Measurements from ENCODE around the gene PECR. TPM values are rescaled to one million over a fixed set of nuclear protein-coding genes. Genes with fewer than 3 reads are reported as not detected.

Gene PECR
- polyA plus RNA-seq: 18.6 TPM

- H3K27ac Mint-ChIP-seq: peak within 1 kb of the TSS in 2 of 3 donors; percentile 75 to 92
- peaks cover 35 to 42% (median 37%) of the 10 kb centered on the region in 3 donors for H3K4me1 Mint-ChIP-seq
- peaks cover 4% of the 10 kb centered on the region for H3K36me3 Mint-ChIP-seq
- H3K27me3 Mint-ChIP-seq: no peaks in the 10 kb centered on the region
- H3K4me3 Mint-ChIP-seq: peak within 1 kb of the TSS; percentile 93 to 98 (median 96)
- H3K9me3 Mint-ChIP-seq: no peaks in the 10 kb centered on the region
These were observed at the start of gene PECR, which contains the start of gene TMEM169 for GRCh38 chr2:216081487-216082116. Gene PECR, minus strand, starts transcription at chr2:216081809. Its CDS starts 68 bp downstream, at chr2:216081741. Gene TMEM169, plus strand, starts transcription at chr2:216081919. Its CDS starts 14,045 bp downstream, at chr2:216095964.

- Mint-ChIP-seq H3K36me3 (peaks cover 3% of the 10 kb centered on the region), H3K27ac (no peak overlapping the region), H3K9me3 (no peaks in the 10 kb centered on the region), H3K27me3 (no peaks in the 10 kb centered on the region), H3K4me1 (peaks cover 2 to 15% (median 11%) of the 10 kb centered on the region in 3 donors), H3K4me3 (no peak overlapping the region)
These were observed 48.9 kb upstream of the PECR start for GRCh38 chr2:216130346-216130971.

- Mint-ChIP-seq H3K27me3 (no peaks in the 10 kb centered on the region), H3K9me3 (no peaks in the 10 kb centered on the region), H3K27ac (no peak overlapping the region), H3K4me1 (peaks cover 2 to 11% (median 5%) of the 10 kb centered on the region in 3 donors), H3K36me3 (no peaks in the 10 kb centered on the region), H3K4me3 (no peak overlapping the region)
These were observed 45.3 kb upstream of the PECR start for GRCh38 chr2:216126943-216127342.

- Mint-ChIP-seq H3K4me1 (peaks cover 5 to 29% (median 9%) of the 10 kb centered on the region in 3 donors), H3K4me3 (no peak overlapping the region), H3K36me3 (peaks cover 4% of the 10 kb centered on the region), H3K27me3 (no peaks in the 10 kb centered on the region), H3K9me3 (no peaks in the 10 kb centered on the region), H3K27ac (peak overlapping the region in 1 of 3 donors; percentile 33)
These were observed 39.6 kb upstream of the PECR start for GRCh38 chr2:216121255-216121654.

GRCh38 chr2:216119986-216120385 is 38.4 kb upstream of the PECR start:
- Mint-ChIP-seq H3K4me3 (peak overlapping the region in 1 of 4 donors; percentile 39), H3K27ac (no peak overlapping the region), H3K27me3 (no peaks in the 10 kb centered on the region), H3K4me1 (peaks cover 10 to 35% (median 14%) of the 10 kb centered on the region in 3 donors), H3K9me3 (no peaks in the 10 kb centered on the region), H3K36me3 (peaks cover 6% of the 10 kb centered on the region)

- Mint-ChIP-seq H3K27ac (peak overlapping the region in 1 of 3 donors; percentile 1), H3K4me1 (peaks cover 17 to 41% (median 23%) of the 10 kb centered on the region in 3 donors), H3K27me3 (peaks cover 1% of the 10 kb centered on the region), H3K36me3 (peaks cover 6% of the 10 kb centered on the region), H3K9me3 (no peaks in the 10 kb centered on the region), H3K4me3 (no peak overlapping the region)
These were observed 37.5 kb upstream of the PECR start for GRCh38 chr2:216119146-216119545.

- Mint-ChIP-seq H3K27ac (peak overlapping the region in 2 of 3 donors; percentile 19 to 46), H3K9me3 (no peaks in the 10 kb centered on the region), H3K4me1 (peaks cover 17 to 45% (median 29%) of the 10 kb centered on the region in 3 donors), H3K27me3 (peaks cover 1% of the 10 kb centered on the region), H3K36me3 (peaks cover 6% of the 10 kb centered on the region), H3K4me3 (no peak overlapping the region)
These were observed 36.9 kb upstream of the PECR start for GRCh38 chr2:216118474-216118873.

GRCh38 chr2:216117561-216118340 is 36.1 kb upstream of the PECR start:
- H3K27ac Mint-ChIP-seq: peak overlapping the region in 1 of 3 donors; percentile 19
- H3K9me3 Mint-ChIP-seq: no peaks in the 10 kb centered on the region
- H3K4me3 Mint-ChIP-seq: no peak overlapping the region
- peaks cover 1% of the 10 kb centered on the region for H3K27me3 Mint-ChIP-seq
- H3K36me3 Mint-ChIP-seq: peaks cover 9% of the 10 kb centered on the region
- H3K4me1 Mint-ChIP-seq: peaks cover 21 to 52% (median 29%) of the 10 kb centered on the region in 3 donors

GRCh38 chr2:216116418-216116817 is 34.8 kb upstream of the PECR start:
- peaks cover 14% of the 10 kb centered on the region for H3K36me3 Mint-ChIP-seq
- no peaks in the 10 kb centered on the region for H3K9me3 Mint-ChIP-seq
- H3K4me1 Mint-ChIP-seq: peaks cover 32 to 62% (median 37%) of the 10 kb centered on the region in 3 donors
- peak overlapping the region in 2 of 3 donors; percentile 15 to 62 for H3K27ac Mint-ChIP-seq
- peak overlapping the region in 2 of 4 donors; percentile 25 to 63 for H3K4me3 Mint-ChIP-seq
- peaks cover 1% of the 10 kb centered on the region for H3K27me3 Mint-ChIP-seq

GRCh38 chr2:216114714-216115531 is 33.3 kb upstream of the PECR start:
- no peaks in the 10 kb centered on the region for H3K9me3 Mint-ChIP-seq
- H3K36me3 Mint-ChIP-seq: peaks cover 14% of the 10 kb centered on the region
- peaks cover 1% of the 10 kb centered on the region for H3K27me3 Mint-ChIP-seq
- H3K4me3 Mint-ChIP-seq: peak overlapping the region; percentile 92 to 99 (median 96)
- H3K27ac Mint-ChIP-seq: peak overlapping the region; percentile 99 to 100 (median 100)
- peaks cover 41 to 71% (median 44%) of the 10 kb centered on the region in 3 donors for H3K4me1 Mint-ChIP-seq

- no peaks in the 10 kb centered on the region for H3K9me3 Mint-ChIP-seq
- H3K27me3 Mint-ChIP-seq: peaks cover 1% of the 10 kb centered on the region
- peaks cover 14% of the 10 kb centered on the region for H3K36me3 Mint-ChIP-seq
- H3K4me3 Mint-ChIP-seq: peak overlapping the region; percentile 92 to 99 (median 96)
- peaks cover 41 to 69% (median 47%) of the 10 kb centered on the region in 3 donors for H3K4me1 Mint-ChIP-seq
- H3K27ac Mint-ChIP-seq: peak overlapping the region; percentile 99 to 100 (median 100)
These were observed 32.7 kb upstream of the PECR start for GRCh38 chr2:216114382-216114713.

GRCh38 chr2:216113572-216113971 is 32.0 kb upstream of the PECR start:
- peak overlapping the region in 2 of 3 donors; percentile 80 to 99 for H3K27ac Mint-ChIP-seq
- H3K4me3 Mint-ChIP-seq: peak overlapping the region in 2 of 4 donors; percentile 45 to 99
- H3K4me1 Mint-ChIP-seq: peaks cover 41 to 70% (median 52%) of the 10 kb centered on the region in 3 donors
- no peaks in the 10 kb centered on the region for H3K9me3 Mint-ChIP-seq
- peaks cover 1% of the 10 kb centered on the region for H3K27me3 Mint-ChIP-seq
- peaks cover 14% of the 10 kb centered on the region for H3K36me3 Mint-ChIP-seq

GRCh38 chr2:216112926-216113325 is 31.3 kb upstream of the PECR start:
- Mint-ChIP-seq H3K27me3 (peaks cover 1% of the 10 kb centered on the region), H3K9me3 (no peaks in the 10 kb centered on the region), H3K4me3 (peak overlapping the region in 1 of 4 donors; percentile 99), H3K36me3 (peaks cover 14% of the 10 kb centered on the region), H3K4me1 (peaks cover 41 to 69% (median 52%) of the 10 kb centered on the region in 3 donors), H3K27ac (peak overlapping the region in 2 of 3 donors; percentile 63 to 99)

- Mint-ChIP-seq H3K36me3 (peaks cover 10% of the 10 kb centered on the region), H3K27me3 (peaks cover 1% of the 10 kb centered on the region), H3K9me3 (no peaks in the 10 kb centered on the region), H3K4me3 (peak overlapping the region in 3 of 4 donors; percentile 99 to 100 (median 100)), H3K27ac (peak overlapping the region in 2 of 3 donors; percentile 45 to 99), H3K4me1 (peaks cover 39 to 55% (median 43%) of the 10 kb centered on the region in 3 donors)
These were observed 29.5 kb upstream of the PECR start for GRCh38 chr2:216111122-216111521.

Measured in IgD-negative memory B cell (primary cell).